Osteoblast (primary cell): ENCODE results near the gene NTNG1. TPM values are rescaled to one million over a fixed set of nuclear protein-coding genes. Genes with fewer than 3 reads are reported as not detected.

Experiments
- DNase-seq: peaks from one replicate; pipeline ENCODE4 v3.0.0; 2011; ENCODE audit warnings: low spot score, mixed read lengths; ENCODE audit not compliant: insufficient read length; ENCODE audit errors: missing footprints
- H2AFZ ChIP-seq: 2 replicates; pipeline ENCODE4 v1.6.0; 2011; ENCODE audit warnings: mild to moderate bottlenecking, low read length
- H3K27ac ChIP-seq: 2 replicates; pipeline ENCODE4 v1.5.1; 2011; ENCODE audit warnings: mild to moderate bottlenecking, low read depth, low read length, moderate library complexity
- H3K27me3 ChIP-seq: 2 replicates; pipeline ENCODE4 v1.6.0; 2012; ENCODE audit warnings: mild to moderate bottlenecking, control low read depth, inconsistent platforms, low read length, moderate library complexity; ENCODE audit not compliant: insufficient read depth
- H3K36me3 ChIP-seq: 2 replicates; pipeline ENCODE4 v1.5.1; 2011; ENCODE audit warnings: mild to moderate bottlenecking, low read length, control low read depth, moderate library complexity; ENCODE audit not compliant: insufficient read depth
- H3K4me1 ChIP-seq: 2 replicates; pipeline ENCODE4 v1.5.1; 2011; ENCODE audit warnings: mild to moderate bottlenecking, low read length, control low read depth, moderate library complexity; ENCODE audit not compliant: insufficient read depth
- H3K4me2 ChIP-seq: 2 replicates; pipeline ENCODE4 v1.6.0; 2011; ENCODE audit warnings: mild to moderate bottlenecking, low read length; ENCODE audit not compliant: insufficient read depth
- H3K4me3 ChIP-seq: fragments of 200-600 bp; sonication (generic); 3 replicates; pipeline ENCODE4 v1.5.1; 2012; ENCODE audit warnings: mild to moderate bottlenecking, low read length, inconsistent platforms; ENCODE audit not compliant: insufficient read depth
- H3K79me2 ChIP-seq: 2 replicates; pipeline ENCODE4 v1.6.0; 2012; ENCODE audit warnings: mild to moderate bottlenecking, low read length, control low read depth, inconsistent platforms; ENCODE audit not compliant: insufficient read depth
- H3K9me3 ChIP-seq: 2 replicates; pipeline ENCODE4 v1.5.1; 2011; ENCODE audit warnings: low read depth, low read length, control low read depth
- H4K20me1 ChIP-seq: 2 replicates; pipeline ENCODE4 v1.6.0; 2012; ENCODE audit warnings: mild to moderate bottlenecking, low read length, control low read depth; ENCODE audit not compliant: insufficient read depth
- total RNA-seq: library from RNA; depleted of rRNA; stranded (reverse); fragments of >200 nt; gene quantifications from 2 replicates; pipeline ENCODE4 v1.2.3, GENCODE V29; 2012
- TF ChIP-seq, protein P1 (sequence below): IDR thresholded peaks from 2 replicates; pipeline ENCODE4 v1.5.1; 2011; ENCODE audit warnings: mild to moderate bottlenecking, low read depth, low read length, moderate library complexity; ENCODE audit errors: extremely low read depth

NTNG1 gene
- total RNA-seq, 1 donor: 3.6 TPM

GRCh38 chr1:107512836-107513235 is 372.0 kb downstream of the NTNG1 start:
- no peak overlapping the region for H3K4me3 ChIP-seq
- H3K4me1 ChIP-seq: no peaks in the 10 kb centered on the region
- DNase-seq: no peak
- no peaks in the 10 kb centered on the region for H3K36me3 ChIP-seq
- no peak overlapping the region for H3K27ac ChIP-seq
- H3K27me3 ChIP-seq: no peaks in the 10 kb centered on the region
- H3K79me2 ChIP-seq: no peaks in the 10 kb centered on the region
- no peaks in the 10 kb centered on the region for H3K9me3 ChIP-seq
- no peak overlapping the region for H2AFZ ChIP-seq
- H4K20me1 ChIP-seq: no peaks in the 10 kb centered on the region
- no peak overlapping the region for H3K4me2 ChIP-seq
- TF ChIP-seq, protein P1, sequence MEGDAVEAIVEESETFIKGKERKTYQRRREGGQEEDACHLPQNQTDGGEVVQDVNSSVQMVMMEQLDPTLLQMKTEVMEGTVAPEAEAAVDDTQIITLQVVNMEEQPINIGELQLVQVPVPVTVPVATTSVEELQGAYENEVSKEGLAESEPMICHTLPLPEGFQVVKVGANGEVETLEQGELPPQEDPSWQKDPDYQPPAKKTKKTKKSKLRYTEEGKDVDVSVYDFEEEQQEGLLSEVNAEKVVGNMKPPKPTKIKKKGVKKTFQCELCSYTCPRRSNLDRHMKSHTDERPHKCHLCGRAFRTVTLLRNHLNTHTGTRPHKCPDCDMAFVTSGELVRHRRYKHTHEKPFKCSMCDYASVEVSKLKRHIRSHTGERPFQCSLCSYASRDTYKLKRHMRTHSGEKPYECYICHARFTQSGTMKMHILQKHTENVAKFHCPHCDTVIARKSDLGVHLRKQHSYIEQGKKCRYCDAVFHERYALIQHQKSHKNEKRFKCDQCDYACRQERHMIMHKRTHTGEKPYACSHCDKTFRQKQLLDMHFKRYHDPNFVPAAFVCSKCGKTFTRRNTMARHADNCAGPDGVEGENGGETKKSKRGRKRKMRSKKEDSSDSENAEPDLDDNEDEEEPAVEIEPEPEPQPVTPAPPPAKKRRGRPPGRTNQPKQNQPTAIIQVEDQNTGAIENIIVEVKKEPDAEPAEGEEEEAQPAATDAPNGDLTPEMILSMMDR: no peak

GRCh38 chr1:107514841-107515240 is 374.0 kb downstream of the NTNG1 start:
- Histone ChIP-seq H3K9me3 (no peaks in the 10 kb centered on the region), H3K4me3 (no peak overlapping the region), H3K79me2 (no peaks in the 10 kb centered on the region), H2AFZ (no peak overlapping the region), H3K4me1 (no peaks in the 10 kb centered on the region), H3K36me3 (no peaks in the 10 kb centered on the region), H3K27ac (no peak overlapping the region), H4K20me1 (no peaks in the 10 kb centered on the region), H3K27me3 (no peaks in the 10 kb centered on the region), H3K4me2 (no peak overlapping the region)
- no peak for DNase-seq
- TF ChIP-seq, protein P1: no peak

DNA sequence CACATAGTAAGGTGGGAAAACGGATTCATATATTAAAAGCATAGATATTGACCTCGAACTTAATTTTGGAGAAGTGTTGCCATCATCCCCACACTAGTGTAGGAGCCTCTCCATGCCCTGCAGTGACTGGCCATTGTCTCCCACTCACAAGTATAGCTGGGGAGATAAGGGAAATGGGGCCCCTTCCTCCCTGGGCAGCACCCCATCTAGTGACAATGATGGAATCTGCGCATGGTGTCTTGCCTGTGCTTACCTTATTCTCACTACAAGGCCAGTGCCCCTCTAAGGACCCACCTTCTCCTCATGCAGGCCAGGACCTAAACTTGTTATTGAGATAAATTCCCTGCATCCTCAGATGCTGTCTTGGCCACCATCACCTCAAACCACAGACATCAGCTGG is 374.9 kb downstream of the NTNG1 start:
- no peaks in the 10 kb centered on the region for H3K79me2 ChIP-seq
- no peaks in the 10 kb centered on the region for H3K27me3 ChIP-seq
- no peaks in the 10 kb centered on the region for H3K36me3 ChIP-seq
- no peak overlapping the region for H2AFZ ChIP-seq
- H4K20me1 ChIP-seq: no peaks in the 10 kb centered on the region
- TF ChIP-seq, protein P1: no peak
- DNase-seq: no peak
- H3K27ac ChIP-seq: no peak overlapping the region
- no peak overlapping the region for H3K4me2 ChIP-seq
- H3K4me1 ChIP-seq: no peaks in the 10 kb centered on the region
- H3K9me3 ChIP-seq: no peaks in the 10 kb centered on the region
- no peak overlapping the region for H3K4me3 ChIP-seq

- no peak overlapping the region for H2AFZ ChIP-seq
- no peaks in the 10 kb centered on the region for H3K79me2 ChIP-seq
- no peak for DNase-seq
- no peaks in the 10 kb centered on the region for H3K9me3 ChIP-seq
- TF ChIP-seq, protein P1: no peak
- no peaks in the 10 kb centered on the region for H3K27me3 ChIP-seq
- H3K36me3 ChIP-seq: no peaks in the 10 kb centered on the region
- no peaks in the 10 kb centered on the region for H4K20me1 ChIP-seq
- H3K27ac ChIP-seq: no peak overlapping the region
- no peak overlapping the region for H3K4me2 ChIP-seq
- no peaks in the 10 kb centered on the region for H3K4me1 ChIP-seq
- H3K4me3 ChIP-seq: no peak overlapping the region
Measured at GRCh38 chr1:107523061-107523460, 382.2 kb downstream of the NTNG1 start.
